ENCODE measurements around the gene HP1BP3.
"Not testable (repeated sequence)": the region's sequence is repeated elsewhere in the genome, so short reads cannot be mapped to it uniquely, and the experiment has no call there.

Gene HP1BP3

GRCh38 chr1:20790785-20791184, 3.7 kb upstream of the HP1BP3 start:
- no peak overlapping the region for H2AFZ ChIP-seq (ENCODE audit: low read depth)
- H3K4me3 ChIP-seq (IDR thresholded peaks at IDR 0.05; ENCODE audit: insufficient read depth, low read depth, low read length) = no peak overlapping the region
- no peaks in the 10 kb centered on the region for H3K27me3 ChIP-seq (ENCODE audit: insufficient read depth, low read depth)
- TF ChIP-seq CTCF (conservative IDR thresholded peaks at IDR 0.05; ENCODE audit: low read depth, low read length) = no peak
- H3K4me1 ChIP-seq (ENCODE audit: low read depth, poor library complexity, severe bottlenecking) = peaks cover 9% of the 10 kb centered on the region
- peaks cover 6% of the 10 kb centered on the region; the same call in 1 of the 2 replicates for H3K79me2 ChIP-seq (ENCODE audit: insufficient read depth, low read depth)
- H4K20me1 ChIP-seq (ENCODE audit: insufficient read depth) = no peaks in the 10 kb centered on the region
- no peaks in the 10 kb centered on the region for H3K36me3 ChIP-seq (ENCODE audit: insufficient read depth)
- H3K27ac ChIP-seq = no peak overlapping the region
- no peak overlapping the region for H3K9ac ChIP-seq
- no peak overlapping the region for H3K4me2 ChIP-seq

- H3K36me3 ChIP-seq (ENCODE audit: insufficient read depth); H3K4me2 ChIP-seq; H4K20me1 ChIP-seq (ENCODE audit: insufficient read depth); H3K9ac ChIP-seq; H2AFZ ChIP-seq (ENCODE audit: low read depth); H3K27me3 ChIP-seq (ENCODE audit: insufficient read depth, low read depth); H3K4me3 ChIP-seq (IDR thresholded peaks at IDR 0.05; ENCODE audit: insufficient read depth, low read depth, low read length); H3K27ac ChIP-seq: not testable (repeated sequence)
- peaks cover 17% of the 10 kb centered on the region for H3K4me1 ChIP-seq (ENCODE audit: low read depth, poor library complexity, severe bottlenecking)
- H3K79me2 ChIP-seq (ENCODE audit: insufficient read depth, low read depth) = peaks cover 18% of the 10 kb centered on the region
Observed at GRCh38 chr1:20789598-20789997, 2.5 kb upstream of the HP1BP3 start.

- Histone ChIP-seq H3K27me3 (ENCODE audit: insufficient read depth, low read depth) (no peaks in the 10 kb centered on the region), H3K4me3 (IDR thresholded peaks at IDR 0.05; ENCODE audit: insufficient read depth, low read depth, low read length) (peak overlapping the region; percentile 37), H4K20me1 (ENCODE audit: insufficient read depth) (peaks cover 13% of the 10 kb centered on the region), H3K4me1 (ENCODE audit: low read depth, poor library complexity, severe bottlenecking) (peaks cover 30% of the 10 kb centered on the region), H3K4me2 (peak overlapping the region; percentile 49), H3K27ac (peak overlapping the region; percentile 93), H3K36me3 (ENCODE audit: insufficient read depth) (no peaks in the 10 kb centered on the region), H2AFZ (ENCODE audit: low read depth) (peak overlapping the region; percentile 95), H3K9ac (peak overlapping the region; percentile 73; the same call in 1 of the 2 replicates), H3K79me2 (ENCODE audit: insufficient read depth, low read depth) (peaks cover 33% of the 10 kb centered on the region)
- no peak for TF ChIP-seq CTCF (conservative IDR thresholded peaks at IDR 0.05; ENCODE audit: low read depth, low read length)
Observed at GRCh38 chr1:20787840-20788795, 1.0 kb upstream of the HP1BP3 start.

GRCh38 chr1:20786253-20787028, 666 bp downstream of the HP1BP3 start:
- H3K4me1 ChIP-seq (ENCODE audit: low read depth, poor library complexity, severe bottlenecking) = peaks cover 31% of the 10 kb centered on the region
- H3K27ac ChIP-seq = peak overlapping the region; percentile 91
- H3K4me3 ChIP-seq (IDR thresholded peaks at IDR 0.05; ENCODE audit: insufficient read depth, low read depth, low read length) = peak overlapping the region; percentile 59
- H4K20me1 ChIP-seq (ENCODE audit: insufficient read depth) = peaks cover 21% of the 10 kb centered on the region
- TF ChIP-seq CTCF (conservative IDR thresholded peaks at IDR 0.05; ENCODE audit: low read depth, low read length) = no peak
- peak overlapping the region; percentile 75 for H2AFZ ChIP-seq (ENCODE audit: low read depth)
- peak overlapping the region; percentile 87 for H3K9ac ChIP-seq
- H3K79me2 ChIP-seq (ENCODE audit: insufficient read depth, low read depth) = peaks cover 50% of the 10 kb centered on the region
- no peaks in the 10 kb centered on the region for H3K27me3 ChIP-seq (ENCODE audit: insufficient read depth, low read depth)
- H3K36me3 ChIP-seq (ENCODE audit: insufficient read depth) = no peaks in the 10 kb centered on the region
- H3K4me2 ChIP-seq = peak overlapping the region; percentile 83

All from KMS-11 (cell line).